Prostate gland (tissue), 2 donors: ENCODE results near the gene DOC2B.
"Not testable (repeated sequence)": the region's sequence is repeated elsewhere in the genome, so short reads cannot be mapped to it uniquely, and the experiment has no call there.

Source experiments
- POLR2A ChIP-seq: fragments of 450-650 bp; IDR thresholded peaks from one replicate; pipeline ENCODE4 v1.6.1; 2016; ENCODE audit warnings: antibody characterized with exemption, mild to moderate bottlenecking
- POLR2AphosphoS5 ChIP-seq: sonication (generic); formaldehyde crosslinking; IDR thresholded peaks from one replicate; pipeline ENCODE4 v1.6.1; 2017; ENCODE audit warnings: antibody characterized with exemption
- TF ChIP-seq, protein P1 (sequence below), 4 experiments: fragments of 200-600 bp in 2 of 4; fragments of 450-650 bp in 2 of 4; sonication (generic) in 2 of 4; IDR thresholded peaks; 1 replicate in 3 of 4; 2 replicates in 1 of 4; pipeline ENCODE4 v1.5.1; 2016 to 2019; ENCODE audit warnings: antibody characterized with exemption in 4 of 4, mild to moderate bottlenecking in 2 of 4, moderate library complexity in 2 of 4

DNA sequence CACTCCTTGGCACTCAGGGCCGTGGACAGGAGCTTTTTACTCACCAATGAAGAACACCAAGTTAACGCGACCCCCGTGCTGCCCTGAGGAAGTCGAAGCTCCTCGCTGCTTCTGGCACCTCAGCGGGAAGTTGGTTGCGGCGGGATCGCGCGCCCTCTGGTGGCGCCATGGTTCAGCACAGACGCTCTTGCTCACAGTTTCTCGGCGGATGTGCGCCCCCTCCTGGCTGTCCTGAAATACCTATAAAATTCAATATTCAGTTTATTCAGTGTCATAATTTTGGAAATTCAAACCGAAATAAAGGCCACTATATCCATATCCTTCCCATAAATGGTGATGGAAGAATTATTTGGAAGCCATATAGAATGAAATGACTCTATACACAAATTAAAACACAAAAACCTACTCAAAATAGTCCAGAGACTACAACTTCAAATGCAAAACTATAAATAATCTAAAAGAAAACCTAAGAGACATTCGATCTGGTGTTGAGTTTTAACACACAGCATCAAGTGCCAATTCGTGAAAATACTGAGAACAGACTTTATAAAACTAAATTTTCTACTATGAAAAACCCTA lies 63.0 kb downstream of the DOC2B start:
- TF ChIP-seq, protein P1, sequence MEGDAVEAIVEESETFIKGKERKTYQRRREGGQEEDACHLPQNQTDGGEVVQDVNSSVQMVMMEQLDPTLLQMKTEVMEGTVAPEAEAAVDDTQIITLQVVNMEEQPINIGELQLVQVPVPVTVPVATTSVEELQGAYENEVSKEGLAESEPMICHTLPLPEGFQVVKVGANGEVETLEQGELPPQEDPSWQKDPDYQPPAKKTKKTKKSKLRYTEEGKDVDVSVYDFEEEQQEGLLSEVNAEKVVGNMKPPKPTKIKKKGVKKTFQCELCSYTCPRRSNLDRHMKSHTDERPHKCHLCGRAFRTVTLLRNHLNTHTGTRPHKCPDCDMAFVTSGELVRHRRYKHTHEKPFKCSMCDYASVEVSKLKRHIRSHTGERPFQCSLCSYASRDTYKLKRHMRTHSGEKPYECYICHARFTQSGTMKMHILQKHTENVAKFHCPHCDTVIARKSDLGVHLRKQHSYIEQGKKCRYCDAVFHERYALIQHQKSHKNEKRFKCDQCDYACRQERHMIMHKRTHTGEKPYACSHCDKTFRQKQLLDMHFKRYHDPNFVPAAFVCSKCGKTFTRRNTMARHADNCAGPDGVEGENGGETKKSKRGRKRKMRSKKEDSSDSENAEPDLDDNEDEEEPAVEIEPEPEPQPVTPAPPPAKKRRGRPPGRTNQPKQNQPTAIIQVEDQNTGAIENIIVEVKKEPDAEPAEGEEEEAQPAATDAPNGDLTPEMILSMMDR (IDR thresholded peaks at IDR 0.05): not testable (repeated sequence)
- TF ChIP-seq POLR2A, POLR2AphosphoS5: not testable (repeated sequence)
